GM13977 (cell line): Measurements from ENCODE around the gene BSX.
A peak's percentile ranks its signal among the peaks of the same experiment; 100 is the strongest.

Experiments
- DNase-seq: peaks from one replicate; pipeline ENCODE4 v3.0.0; 2012; ENCODE audit warnings: low spot score
- in situ Hi-C: fragments of 300-500 bp; cut with MboI; formaldehyde crosslinking; loops from one replicate; pipeline ENCODE4 v1.12.0; 2022; ENCODE audit warnings: low sequenced_read_pairs, low pct_unique_long_range_greater_than_20kb, mixed read lengths, inconsistent platforms; ENCODE audit not compliant: unreplicated experiment
- TF ChIP-seq, protein P1 (sequence below): IDR thresholded peaks from 2 replicates; pipeline ENCODE4 v1.5.1; 2012; ENCODE audit warnings: mild to moderate bottlenecking, control low read depth; ENCODE audit not compliant: insufficient read depth; ENCODE audit errors: extremely low read depth, missing control alignments

Gene BSX

DNA sequence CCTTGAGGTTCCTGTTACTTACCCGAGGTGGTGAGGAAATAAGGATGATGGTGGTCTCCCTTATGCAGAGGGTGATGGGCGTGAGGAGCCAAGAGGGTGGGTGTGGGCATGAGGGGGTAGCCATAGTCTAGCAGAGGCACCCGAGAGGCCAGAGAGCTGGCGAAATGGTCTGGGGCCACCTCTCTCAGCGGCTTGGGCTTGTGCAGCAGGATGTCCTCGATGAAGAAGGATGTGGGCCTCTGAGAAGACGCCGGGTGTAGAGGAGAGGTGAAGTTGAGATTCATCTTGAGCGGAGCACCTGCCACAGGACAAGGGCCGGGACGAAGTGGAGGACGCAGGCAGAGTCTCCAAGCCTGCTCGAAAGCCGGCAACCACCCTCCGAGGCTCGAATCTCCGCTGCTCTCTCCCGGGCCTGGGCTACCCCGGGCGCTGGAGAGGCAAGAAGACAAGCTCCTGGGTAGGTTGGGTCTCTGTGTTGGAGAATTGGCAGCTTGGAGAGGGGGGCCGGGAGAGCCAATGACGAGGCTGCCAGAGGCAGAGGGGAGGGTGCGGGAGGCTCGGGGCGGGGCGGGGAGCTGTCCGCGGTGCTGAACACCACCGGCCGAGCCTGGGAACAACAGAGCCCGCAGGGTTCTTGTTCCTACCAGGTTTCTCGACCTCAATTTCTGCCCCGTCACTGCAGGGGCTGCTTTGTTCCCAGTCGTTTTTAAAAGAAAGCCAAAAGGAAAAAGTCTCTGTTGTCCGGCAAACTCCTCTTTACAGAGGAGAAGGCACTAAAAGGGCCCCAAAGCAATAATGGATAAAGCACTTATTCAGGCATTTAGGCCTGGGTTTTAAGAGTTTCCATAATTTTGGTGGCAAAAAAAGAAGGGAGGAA, at the start of gene BSX:
BSX (minus strand) TSS at position 447 of the 877 bp plus-strand sequence; CDS start at position 284, 163 bp downstream.
- peak; percentile 70 for DNase-seq
- TF ChIP-seq, protein P1, sequence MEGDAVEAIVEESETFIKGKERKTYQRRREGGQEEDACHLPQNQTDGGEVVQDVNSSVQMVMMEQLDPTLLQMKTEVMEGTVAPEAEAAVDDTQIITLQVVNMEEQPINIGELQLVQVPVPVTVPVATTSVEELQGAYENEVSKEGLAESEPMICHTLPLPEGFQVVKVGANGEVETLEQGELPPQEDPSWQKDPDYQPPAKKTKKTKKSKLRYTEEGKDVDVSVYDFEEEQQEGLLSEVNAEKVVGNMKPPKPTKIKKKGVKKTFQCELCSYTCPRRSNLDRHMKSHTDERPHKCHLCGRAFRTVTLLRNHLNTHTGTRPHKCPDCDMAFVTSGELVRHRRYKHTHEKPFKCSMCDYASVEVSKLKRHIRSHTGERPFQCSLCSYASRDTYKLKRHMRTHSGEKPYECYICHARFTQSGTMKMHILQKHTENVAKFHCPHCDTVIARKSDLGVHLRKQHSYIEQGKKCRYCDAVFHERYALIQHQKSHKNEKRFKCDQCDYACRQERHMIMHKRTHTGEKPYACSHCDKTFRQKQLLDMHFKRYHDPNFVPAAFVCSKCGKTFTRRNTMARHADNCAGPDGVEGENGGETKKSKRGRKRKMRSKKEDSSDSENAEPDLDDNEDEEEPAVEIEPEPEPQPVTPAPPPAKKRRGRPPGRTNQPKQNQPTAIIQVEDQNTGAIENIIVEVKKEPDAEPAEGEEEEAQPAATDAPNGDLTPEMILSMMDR, result no peak
- in situ Hi-C loops, result no loop called here

DNA sequence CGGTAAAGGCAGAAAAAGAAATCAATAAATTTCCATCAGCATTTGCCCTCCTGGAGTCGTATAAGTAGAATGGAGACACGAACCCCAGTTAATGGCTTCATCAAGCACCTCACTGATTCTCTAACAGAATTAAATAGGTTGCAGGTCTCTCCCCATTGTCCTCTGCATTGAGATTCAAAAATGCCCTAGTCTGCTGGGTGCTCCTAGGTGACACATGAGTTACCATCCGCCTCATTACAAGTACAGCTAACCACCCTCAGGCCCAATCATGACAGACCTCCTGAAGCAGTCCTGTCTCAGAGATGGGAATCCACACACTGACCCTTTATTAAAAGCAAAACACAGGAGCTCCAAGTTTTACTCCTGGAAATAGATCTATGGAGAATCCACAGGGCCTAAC, 48.9 kb upstream of the BSX start:
- TF ChIP-seq, protein P1, result no peak
- in situ Hi-C loops, result no loop called here
- no peak for DNase-seq

- in situ Hi-C loops, result loop anchor here (10.0 to 25.0 kb wide), 2 partner anchors 156 to 409 kb away; no protein-coding TSS in a partner anchor
- TF ChIP-seq, protein P1, result peak; percentile 78
- peak; percentile 79 for DNase-seq
Observed at GRCh38 chr11:123020968-123021367, 39.3 kb upstream of the BSX start.

DNA sequence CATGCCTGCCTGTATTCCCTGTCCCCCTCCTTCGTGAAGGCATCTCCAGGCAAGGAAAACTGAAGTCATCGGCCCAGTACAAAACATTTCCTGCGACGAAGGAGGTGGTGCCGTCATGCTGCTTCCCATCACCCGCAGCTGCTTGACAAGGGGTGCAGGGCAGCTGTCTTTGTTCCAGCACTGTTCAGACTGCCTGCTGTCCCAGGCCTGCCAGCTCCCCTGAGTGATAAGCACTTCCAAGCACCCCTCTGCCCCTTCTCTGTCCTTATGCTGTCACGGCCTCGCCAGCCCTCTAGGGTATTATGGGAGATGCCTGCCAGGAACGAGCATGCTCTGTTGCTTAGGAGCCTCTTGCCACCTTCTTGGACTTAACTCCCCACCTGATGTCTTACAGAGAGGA, 37.1 kb upstream of the BSX start:
- no peak for DNase-seq
- in situ Hi-C loops, result loop anchor here (25.0 kb wide), 1 partner anchor 406 kb away; no protein-coding TSS in a partner anchor
- TF ChIP-seq, protein P1, result no peak

DNA sequence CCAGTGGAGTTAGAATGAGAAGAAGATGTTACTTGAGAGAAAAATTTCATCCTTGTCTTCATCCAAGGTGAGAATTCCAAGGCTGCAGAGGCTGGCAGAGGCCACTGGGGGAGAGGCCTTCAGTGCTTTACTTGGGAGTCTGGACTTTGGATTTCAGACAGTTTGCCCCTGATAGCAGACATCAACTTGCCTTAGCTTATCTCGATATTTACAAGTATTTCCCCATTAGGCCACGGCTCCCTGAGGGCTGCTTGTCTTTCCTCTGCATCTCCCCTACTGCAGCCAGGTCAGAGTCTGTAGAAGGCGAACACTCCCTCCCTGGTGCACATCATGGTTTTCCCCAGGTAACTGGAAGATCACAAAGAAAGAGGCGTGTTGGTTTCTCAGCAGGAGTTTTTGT, 29.9 kb upstream of the BSX start:
- in situ Hi-C loops, result loop anchor here (25.0 kb wide), 1 partner anchor 399 kb away; no protein-coding TSS in a partner anchor
- TF ChIP-seq, protein P1, result no peak
- no peak for DNase-seq

GRCh38 chr11:123006860-123007542, 25.4 kb upstream of the BSX start:
- TF ChIP-seq, protein P1, result no peak
- in situ Hi-C loops, result loop anchor here (25.0 kb wide), 1 partner anchor 395 kb away; no protein-coding TSS in a partner anchor

More at GRCh38 chr11:123006860-123007542, 25.4 kb upstream of the BSX start:
- no peak for DNase-seq
